GM21390 (cell line): ENCODE data around the gene BAHCC1.
A peak's percentile ranks its signal among the peaks of the same experiment; 100 is the strongest.
"Not testable (repeated sequence)": the region's sequence is repeated elsewhere in the genome, so short reads cannot be mapped to it uniquely, and the experiment has no call there.

Experiments
- ATAC-seq: cut with Tn5 transposase; IDR thresholded peaks from one replicate; pipeline ENCODE4 v1.9.1; 2021; ENCODE audit not compliant: unreplicated experiment

Gene BAHCC1

DNA sequence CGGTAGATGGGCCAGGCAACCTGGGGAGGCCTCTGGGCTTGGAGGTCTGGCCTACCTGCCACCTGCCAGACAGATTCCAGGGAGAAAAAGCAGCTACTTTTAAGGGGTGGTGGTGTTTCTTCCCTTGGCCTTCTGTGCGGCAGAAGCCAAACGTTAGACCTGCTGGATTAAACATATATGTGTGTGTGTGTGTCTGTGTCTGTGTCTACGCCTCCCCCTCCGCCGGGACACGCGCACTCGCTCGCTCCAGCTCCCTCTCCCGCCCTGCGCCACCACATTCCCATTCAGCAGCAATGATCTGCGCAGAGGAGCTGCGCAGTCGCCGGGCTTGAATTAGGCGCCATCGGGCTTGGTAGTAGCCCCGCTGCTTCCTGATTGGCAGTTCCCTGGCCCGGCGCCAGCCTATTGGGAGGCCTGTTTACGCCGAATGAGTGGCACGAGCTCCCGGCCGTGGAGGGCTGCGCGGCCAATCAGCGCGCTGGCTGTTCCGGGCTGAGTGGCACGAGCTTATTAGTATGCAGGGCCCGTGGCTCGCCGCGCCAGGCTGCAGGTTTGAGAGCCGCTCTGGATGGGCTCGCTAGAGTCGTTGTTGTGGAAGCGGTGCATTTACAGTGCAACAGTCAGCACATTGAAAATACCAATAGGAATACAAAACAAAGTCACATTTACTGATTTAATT lies at the start of gene BAHCC1:
Gene BAHCC1 (plus strand): TSS at position 537 of the 679 bp plus-strand sequence. CDS start 4,283 bp downstream, outside the sequence.
- ATAC-seq, result no peak

DNA sequence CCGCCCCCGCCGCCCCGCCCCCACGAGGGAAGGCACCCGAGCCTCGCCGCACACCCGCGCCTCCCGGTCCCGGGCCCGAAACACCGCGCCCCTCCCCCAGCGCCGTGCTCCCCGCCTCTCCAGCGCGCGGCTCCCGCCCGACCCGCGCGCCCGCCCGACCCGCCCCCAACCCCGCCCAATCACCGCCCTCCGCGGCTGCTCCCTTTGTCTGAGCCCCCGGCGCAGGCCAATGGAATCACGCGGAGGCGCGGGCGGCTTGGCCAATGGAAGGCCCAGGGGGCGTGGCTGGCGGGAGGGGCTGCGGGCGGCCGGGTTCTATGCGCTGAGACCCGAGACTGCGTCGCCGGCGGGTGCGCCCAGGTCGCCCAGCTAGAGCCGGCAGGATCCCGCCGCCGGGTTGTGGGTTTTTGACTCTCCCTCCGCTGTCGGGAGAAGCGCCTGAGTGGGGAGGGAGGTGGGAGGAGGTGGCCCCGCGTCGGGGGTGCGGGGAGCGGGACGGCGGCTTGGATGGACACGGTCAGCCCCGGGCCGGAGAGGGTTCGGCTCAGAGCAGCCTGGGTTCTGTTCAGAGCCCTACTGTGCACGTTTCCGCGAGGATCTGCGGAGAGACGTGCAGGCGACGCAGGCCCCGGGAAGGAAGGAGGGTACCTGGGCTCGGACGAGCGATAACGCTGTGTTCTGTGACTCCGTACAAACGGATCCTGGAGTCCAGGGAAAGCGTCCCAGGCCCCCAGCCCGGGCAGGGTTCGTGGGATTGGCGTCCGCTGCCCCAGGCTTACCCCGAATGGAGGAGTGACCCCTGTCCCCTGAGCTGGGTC lies 49.0 kb upstream of the BAHCC1 start:
- ATAC-seq, result peak; percentile 68

DNA sequence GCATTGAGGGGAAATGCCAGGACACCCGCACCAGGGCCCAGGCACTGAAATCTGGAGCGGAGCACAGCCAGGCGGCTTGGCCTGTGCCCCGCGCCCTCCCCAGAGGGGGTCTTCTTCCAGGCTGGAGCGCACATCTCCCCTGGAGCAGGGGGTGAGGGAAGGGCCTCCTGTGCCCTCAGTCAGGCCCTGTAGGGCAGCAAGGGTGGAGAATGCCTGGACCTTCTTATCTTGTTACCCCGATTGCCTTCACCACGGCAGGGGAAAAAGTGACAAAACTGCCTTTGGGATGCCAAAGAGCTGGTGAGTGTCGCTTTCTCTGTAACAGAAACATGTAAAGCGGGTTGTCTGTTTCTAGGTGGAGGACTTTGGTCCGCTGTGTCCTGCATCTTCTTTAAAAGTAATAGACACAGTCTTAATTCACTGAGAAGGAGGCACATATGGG lies 48.3 kb upstream of the BAHCC1 start:
- ATAC-seq, result no peak

DNA sequence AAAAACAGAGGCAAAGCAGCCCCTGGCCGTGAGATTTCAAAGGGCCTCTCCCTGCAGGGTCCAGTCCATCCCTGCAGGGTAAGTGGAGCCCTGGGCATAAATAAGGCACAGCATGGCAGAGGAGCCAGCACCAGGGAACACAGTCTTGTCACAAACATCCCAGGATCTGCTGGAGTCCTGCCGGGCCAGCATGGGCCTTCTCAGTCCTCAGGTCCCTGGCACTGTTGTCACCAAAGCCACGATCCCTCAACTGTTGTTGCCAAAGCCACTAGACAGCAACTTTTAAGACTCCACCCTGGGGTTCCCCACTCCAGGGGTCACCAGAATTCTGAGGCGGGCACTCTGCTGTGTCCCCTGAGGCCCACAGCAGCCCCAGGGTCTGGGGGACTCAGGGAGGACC lies 47.8 kb upstream of the BAHCC1 start:
- ATAC-seq, result no peak

DNA sequence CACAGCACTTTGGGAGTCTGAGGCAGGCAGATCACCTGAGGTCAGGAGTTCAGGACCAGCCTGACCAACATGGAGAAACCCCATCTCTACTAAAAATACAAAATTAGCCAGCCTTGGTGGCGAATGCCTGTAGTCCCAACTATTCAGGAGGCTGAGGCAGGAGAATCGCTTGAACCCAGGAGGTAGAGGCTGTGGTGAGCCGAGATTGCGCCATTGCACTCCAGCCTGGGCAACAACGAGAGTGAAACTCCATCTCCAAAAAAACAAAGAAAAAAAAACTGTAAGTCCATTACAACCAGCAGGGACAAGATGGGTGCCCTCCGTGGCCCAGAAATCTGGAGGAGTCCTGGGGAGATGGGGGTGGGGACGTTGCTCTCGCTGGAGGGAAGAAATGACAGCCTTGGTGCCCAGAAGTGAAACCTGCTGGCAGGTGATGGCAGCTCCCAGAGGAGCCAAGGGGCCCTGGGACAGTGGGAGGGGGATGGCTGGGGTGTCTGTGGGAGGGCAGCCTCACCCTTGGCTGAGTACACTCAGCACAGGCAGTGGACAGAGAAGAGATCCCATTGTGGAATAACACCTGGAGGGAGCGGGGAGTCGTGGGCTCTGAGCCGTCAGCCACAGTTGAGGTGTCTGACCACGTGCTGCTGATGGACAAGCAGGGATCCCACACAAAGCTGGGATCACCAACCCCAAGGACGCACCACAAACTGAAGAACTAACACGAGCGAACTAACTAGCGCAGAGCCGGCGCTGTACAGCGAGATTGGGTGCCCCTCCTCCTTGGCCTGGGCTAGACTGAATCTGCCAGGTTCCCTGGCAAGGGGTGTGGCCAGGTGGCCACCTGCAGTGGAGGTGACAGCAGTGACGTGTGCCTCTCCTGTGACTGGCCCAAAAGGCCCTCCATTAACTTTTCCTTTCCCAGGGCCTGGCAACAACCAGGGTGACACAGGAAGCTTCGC lies 46.9 kb upstream of the BAHCC1 start:
- ATAC-seq, result no peak

DNA sequence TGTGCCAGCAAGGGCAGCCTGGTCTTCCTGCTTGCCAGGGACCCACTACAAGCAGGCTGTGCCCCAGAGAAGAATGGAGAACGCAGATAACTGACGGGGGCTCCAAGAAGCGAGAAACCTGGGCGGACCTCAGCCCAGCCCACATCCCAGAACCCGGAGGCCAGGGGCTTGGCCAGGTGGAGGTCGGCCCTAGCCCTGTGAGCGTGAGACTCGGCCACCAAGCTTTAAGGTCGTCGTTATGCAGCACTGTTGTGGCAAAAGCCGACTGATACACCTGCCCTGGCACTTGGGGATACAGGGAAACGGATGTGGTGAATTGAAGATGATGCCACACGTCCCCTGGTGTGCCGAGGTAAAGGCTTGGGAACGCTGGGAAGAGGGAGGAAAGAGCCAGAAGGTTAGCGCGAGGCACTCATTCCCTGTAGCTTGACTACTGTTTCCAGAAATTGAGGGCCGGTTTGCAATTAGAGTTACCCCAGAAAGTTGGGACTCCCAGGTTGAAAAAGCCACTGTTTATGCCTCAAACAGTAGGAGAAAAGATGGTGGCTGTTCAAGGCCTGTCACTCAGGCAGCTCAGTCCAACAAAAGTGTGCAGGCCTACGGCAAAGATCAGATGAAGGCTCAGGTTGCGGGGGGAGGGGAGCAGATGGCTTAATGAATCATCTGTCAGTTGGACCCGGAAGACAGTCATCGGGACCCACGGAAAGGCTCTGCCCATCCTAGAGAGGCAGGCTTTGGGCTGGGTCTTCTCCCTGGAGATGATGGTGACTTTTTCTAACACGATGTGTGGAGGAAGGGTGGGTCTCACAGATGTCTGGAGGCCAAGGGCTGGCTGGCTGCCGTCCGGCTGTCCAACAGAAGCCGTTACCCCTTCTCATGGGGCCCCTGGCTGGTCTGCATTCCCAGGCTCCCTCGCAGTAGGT lies 45.6 kb upstream of the BAHCC1 start:
- no peak for ATAC-seq

DNA sequence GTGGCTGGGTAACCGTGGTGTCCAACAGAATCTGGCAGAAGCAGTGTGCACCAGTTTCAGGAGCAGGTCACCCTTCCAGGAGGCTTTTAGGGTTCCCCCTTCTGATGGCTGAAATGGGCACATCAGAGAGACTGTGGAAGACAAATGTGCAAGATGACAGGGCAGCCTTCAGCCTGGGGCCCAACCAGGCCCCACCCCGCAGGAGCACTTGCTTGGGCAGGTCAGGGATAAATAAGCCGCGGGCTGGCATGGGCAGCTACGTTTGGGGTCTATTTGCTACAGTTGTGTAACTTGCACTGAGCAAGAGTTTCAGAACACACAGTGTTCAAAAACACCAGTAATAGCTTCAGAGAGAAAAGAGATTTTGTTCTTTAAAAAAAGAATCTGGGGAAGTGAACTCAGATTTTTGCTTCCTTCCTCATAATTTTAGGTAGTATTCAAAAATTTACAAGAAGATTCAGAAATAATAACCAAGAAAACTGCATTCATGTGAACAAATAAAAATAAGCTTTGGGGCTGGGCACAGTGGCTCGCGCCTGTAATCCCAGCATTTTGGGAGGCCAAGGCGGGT lies 44.9 kb upstream of the BAHCC1 start:
- ATAC-seq, result no peak

DNA sequence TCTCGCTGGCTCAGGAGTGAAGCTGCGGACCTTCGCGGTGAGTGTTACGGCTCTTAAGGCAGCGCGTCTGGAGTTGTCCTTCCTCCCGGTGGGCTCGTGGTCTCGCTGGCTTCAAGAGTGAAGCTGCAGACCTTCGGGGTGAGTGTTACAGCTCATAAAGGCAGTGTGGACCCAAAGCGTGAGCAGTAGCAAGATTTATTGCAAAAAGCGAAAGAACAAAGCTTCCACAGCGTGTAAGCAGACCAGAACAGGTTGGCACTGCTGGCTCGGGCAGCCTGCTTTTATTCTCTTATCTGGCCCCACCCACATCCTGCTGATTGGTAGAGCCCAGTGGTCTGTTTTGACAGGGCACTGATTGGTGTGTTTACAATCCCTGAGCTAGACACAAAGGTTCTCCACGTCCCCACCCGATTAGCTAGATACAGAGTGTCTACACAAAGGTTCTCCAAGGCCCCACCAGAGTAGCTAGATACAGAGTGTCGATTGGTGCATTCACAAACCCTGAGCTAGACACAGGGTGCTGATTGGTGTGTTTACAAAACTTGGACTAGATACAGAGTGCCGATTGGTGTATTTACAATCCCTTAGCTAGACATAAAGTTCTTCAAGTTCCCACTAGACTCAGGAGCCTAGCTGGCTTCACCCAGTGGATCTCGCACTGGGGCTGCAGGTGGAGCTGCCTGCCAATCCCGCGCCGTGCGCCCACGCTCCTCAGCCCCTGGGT lies 43.8 kb upstream of the BAHCC1 start:
- not testable (repeated sequence) for ATAC-seq

DNA sequence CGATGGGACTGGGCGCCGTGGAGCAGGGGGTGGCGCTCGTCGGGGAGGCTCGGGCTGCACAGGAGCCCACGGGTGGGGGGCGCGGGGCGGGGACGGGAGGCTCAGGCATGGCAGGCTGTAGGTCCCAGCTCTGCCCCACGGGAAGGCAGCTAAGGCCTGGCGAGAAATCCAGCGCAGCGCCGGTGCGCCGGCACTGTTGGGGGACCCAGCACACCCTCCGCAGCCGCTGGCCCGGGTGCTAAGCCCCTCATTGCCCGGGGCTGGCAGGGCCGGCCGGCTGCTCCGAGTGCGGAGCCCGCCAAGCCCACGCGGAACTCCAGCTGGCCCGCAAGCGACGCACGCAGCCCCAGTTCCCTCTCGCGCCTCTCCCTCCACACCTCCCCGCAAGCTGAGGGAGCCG lies 43.2 kb upstream of the BAHCC1 start:
- ATAC-seq, result not testable (repeated sequence)

DNA sequence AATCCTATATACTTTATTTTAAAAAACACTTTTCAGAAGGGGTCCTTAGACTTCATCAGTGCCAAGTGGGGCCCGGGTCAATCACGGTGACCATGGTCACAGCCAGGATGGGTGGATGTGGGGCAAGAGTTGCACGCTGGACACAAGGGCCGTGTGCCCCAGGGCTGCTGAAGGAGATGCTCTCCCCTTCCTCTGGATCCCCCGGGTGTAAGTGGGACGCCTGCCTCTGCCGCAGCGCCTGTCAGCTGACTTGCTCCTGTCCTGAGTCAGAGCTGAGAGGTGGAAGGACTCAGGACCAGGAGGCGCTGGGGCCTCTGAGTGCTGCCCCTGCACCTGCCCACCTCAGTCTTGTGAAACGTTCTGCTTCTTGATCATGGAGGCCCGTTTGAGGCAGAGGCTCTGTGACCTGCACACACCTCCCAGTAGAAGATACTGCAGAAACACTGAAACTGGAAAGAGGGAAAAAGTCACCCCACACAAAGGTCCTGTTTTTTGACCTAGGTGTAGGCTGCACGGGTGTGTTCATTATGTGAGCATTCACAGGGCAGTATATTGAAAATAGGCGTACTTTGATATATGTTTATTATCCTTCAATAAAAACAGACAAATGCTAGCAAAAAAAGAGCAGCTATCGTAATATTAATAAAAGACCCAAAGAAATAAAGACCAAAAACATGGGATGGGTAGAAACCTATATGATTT lies 40.9 kb upstream of the BAHCC1 start:
- no peak for ATAC-seq

DNA sequence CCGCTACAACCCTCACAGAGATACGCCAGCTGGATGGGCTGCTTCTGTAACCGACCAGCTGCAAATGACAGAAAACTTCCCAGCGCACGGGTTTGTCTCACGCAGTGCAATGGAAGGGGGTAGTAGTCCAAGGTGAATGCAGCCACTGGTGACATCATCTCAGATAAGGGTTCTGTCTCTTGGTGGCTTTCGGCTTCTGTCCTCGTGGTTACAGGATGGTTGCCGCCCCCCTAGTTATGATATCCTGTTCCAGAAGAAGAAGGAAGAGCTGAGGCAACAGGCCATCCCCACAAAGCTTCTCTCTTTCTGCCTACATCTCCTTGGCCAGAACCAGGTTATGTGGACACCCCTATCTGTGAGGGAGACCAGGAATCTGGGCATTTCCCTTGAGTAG lies 40.3 kb upstream of the BAHCC1 start:
- no peak for ATAC-seq

DNA sequence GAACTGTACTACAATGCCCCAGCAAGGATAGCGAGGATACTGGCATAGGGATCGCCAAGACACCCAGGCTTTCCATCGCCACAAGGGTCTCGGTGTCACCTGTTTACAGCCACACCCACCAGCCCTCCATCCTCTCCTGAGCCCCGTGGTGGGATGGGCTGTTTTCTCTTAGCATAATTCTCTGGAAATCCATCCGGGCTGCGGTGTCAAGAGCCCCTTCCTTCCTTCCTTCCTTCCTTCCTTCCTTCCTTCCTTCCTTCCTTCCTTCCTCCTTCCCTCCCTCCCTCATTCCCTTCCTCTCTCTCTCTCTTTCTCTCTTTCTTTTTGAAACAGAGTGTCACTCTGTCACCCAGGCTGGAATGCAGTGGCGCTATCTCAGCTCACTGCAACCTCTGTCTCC lies 36.0 kb upstream of the BAHCC1 start:
- ATAC-seq, result no peak

DNA sequence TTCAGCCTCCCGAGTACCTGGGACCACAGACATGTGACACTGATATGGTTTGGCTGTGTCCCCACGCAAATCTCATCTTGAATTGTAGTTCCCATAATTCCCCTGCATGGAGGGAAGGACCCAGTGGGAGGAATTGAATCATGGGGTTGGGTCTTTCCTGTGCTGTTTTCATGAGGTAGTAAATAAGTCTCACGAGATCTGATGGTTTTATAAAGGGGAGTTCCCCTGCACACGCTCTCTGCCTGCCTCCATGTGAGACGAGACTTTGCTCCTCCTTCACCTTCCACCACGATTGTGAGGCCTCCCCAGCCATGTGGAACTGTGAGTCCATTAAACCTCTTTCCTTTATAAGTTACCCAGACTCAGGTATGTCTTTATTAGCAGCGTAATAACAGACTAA lies 33.3 kb upstream of the BAHCC1 start:
- ATAC-seq, result not testable (repeated sequence)

DNA sequence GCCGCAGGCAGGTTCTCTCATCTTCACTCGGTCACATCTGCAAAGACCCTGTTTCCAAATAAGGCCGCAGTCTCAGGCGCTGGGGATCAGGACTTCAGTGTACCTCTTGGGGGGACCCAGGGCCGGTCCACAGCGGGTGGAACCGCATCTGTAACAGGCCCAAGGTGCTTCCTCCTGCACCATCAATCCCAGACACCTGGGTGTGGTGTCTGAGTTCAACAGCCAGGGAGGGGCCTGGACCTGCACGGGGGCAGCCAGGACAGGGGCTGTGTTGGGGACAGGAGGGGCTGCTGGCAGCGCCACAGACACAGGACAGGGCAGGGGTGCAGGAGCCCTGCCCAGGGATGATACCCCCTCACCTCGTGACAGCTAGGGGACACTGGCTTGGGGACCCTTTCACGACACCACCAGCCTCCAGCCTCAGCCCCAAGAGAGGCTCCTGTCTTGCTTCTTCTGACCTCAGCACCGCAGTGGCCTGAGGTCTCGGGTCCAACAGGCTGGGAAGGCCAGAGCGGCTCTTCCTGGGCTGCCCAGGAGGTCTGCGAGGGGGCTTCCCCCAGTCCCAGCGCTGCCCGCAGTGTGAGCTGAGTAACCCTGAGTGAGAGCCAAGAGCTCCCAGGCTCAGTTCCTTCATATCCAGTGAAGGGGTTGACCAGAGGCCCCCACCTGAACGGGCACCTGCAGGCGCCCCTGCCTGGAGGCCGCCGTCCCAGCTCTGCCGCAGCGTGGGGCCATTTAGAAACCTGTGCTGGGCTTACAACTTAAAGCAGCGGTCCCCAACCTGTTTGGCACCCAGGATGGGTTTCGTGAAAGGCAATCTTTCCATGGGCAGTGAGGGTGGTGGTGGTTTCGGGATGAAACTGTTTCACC lies 30.7 kb upstream of the BAHCC1 start:
- no peak for ATAC-seq

DNA sequence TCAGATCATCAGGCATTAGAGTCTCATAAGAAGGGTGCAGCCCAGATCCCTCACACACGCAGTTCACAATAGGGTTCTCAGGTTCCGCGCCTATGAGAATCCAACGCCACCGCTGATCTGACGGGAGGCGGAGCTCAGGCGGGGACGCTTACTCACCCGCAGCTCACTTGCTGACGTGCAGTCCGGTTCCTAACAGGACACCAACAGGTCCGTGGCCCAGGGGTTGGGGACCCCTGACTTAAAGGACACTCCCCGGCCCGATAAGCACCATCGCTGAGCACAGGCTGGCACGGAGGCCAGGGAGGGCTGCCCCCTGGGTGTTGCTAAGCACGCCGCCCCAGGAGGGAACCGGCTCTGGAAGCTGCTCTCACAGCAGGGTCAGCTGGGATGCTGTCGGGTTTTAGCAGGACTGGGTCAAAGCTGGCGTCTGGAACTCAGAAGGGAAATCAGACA lies 30.1 kb upstream of the BAHCC1 start:
- no peak for ATAC-seq

DNA sequence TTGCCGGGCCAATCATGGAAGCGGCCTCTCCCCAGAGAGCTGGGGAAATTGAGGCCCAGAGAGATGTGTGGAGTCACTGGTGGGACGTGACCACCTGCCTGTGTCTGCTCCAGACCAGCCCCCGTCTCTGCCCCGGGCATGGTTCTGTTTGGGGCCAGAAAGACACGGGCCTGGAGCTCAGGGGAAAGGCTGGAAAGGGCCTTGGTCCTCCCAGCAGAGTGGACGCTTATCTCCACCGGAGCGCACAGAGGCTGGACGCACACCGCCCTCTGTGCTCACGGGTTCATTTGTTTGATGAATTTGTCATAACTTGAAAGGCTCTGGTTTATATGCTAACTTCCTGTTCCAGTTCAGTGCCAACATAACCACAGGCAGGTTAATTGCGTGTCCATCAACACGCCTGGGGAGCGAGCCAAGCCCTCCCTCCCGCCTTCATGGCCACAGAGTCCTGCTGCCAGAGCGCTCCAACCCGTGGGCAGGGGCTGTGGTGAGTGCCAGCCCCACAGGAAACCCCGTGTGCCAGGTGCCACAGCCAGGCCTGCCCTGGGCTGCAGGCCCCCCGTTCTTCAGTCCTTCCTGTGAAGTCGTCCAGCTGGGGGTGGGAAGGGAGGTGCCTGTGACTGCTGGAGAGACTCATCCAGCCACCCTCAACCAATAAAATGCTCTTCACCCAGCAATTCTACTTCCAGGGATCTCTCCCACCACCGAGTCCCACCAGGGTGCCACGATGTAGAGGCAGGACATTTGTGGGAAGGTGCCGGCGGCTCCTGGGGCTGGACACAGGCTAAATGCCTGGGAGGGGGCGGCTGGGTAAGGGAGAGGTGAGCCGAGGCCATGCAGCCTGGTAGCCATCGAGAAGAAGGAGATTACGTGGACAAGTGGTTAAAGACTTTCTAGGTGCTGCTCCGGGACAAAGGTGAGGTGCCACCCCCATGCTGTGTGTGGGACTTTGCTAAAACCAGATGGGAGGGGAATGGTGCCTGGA lies 29.4 kb upstream of the BAHCC1 start:
- no peak for ATAC-seq
